Mesothelial cell of epicardium (in vitro differentiated cells): ENCODE data around the gene PDCD11. TPM values are rescaled to one million over a fixed set of nuclear protein-coding genes. Genes with fewer than 3 reads are reported as not detected.
"Not testable (repeated sequence)": the region's sequence is repeated elsewhere in the genome, so short reads cannot be mapped to it uniquely, and the experiment has no call there.

Experiments used
- DNase-seq, 2 experiments: peaks; one replicate each; pipeline ENCODE4 v3.0.0; 2021; ENCODE audit warnings: low spot score in 2 of 2; ENCODE audit not compliant: unreplicated experiment in 2 of 2
- H3K27ac Mint-ChIP-seq: 2 replicates; pipeline ENCODE4 v1.8.0; 2021; ENCODE audit warnings: mixed read lengths
- H3K27me3 Mint-ChIP-seq: 2 replicates; pipeline ENCODE4 v1.8.0; 2021; ENCODE audit warnings: low read depth, mixed read lengths
- H3K36me3 Mint-ChIP-seq: 2 replicates; pipeline ENCODE4 v1.8.0; 2021; ENCODE audit warnings: mixed read lengths
- H3K4me1 Mint-ChIP-seq: 2 replicates; pipeline ENCODE4 v1.8.0; 2021; ENCODE audit warnings: mixed read lengths
- H3K4me3 Mint-ChIP-seq: 2 replicates; pipeline ENCODE4 v1.8.0; 2021; ENCODE audit warnings: mild to moderate bottlenecking, moderate library complexity, mixed read lengths
- H3K9me3 Mint-ChIP-seq: 2 replicates; pipeline ENCODE4 v1.8.0; 2021; ENCODE audit warnings: mixed read lengths
- CTCF ChIP-seq: fragments of 200-600 bp; sonication (generic); IDR thresholded peaks from one replicate; pipeline ENCODE4 v1.5.0; 2021; ENCODE audit warnings: antibody characterized with exemption; ENCODE audit not compliant: unreplicated experiment
- total RNA-seq: library from RNA; stranded (reverse); gene quantifications from 3 replicates; pipeline ENCODE4 v1.2.1, GENCODE V29; 2021

PDCD11 gene
- total RNA-seq, 1 donor from 2014 or later, result 53.6 TPM

GRCh38 chr10:103479135-103479534, 82.7 kb downstream of the PDCD11 start, which contains the start of gene CALHM3:
Gene CALHM3 (minus strand): TSS chr10:103479240. CDS start chr10:103479032, 208 bp downstream.
- no peaks in the 10 kb centered on the region for H3K9me3 Mint-ChIP-seq
- peaks cover 5% of the 10 kb centered on the region for H3K27me3 Mint-ChIP-seq
- no peak within 1 kb of the TSS for H3K27ac Mint-ChIP-seq
- H3K4me1 Mint-ChIP-seq, result no peaks in the 10 kb centered on the region
- H3K36me3 Mint-ChIP-seq, result no peaks in the 10 kb centered on the region
- no peak for DNase-seq
- no peak within 1 kb of the TSS for H3K4me3 Mint-ChIP-seq
- TF ChIP-seq CTCF, result no peak

GRCh38 chr10:103480521-103480920, 84.1 kb downstream of the PDCD11 start:
- Mint-ChIP-seq H3K27ac (no peak overlapping the region), H3K4me3 (no peak overlapping the region), H3K27me3 (peaks cover 5% of the 10 kb centered on the region), H3K36me3 (no peaks in the 10 kb centered on the region), H3K4me1 (no peaks in the 10 kb centered on the region), H3K9me3 (no peaks in the 10 kb centered on the region)
- no peak for DNase-seq
- no peak for TF ChIP-seq CTCF

DNA sequence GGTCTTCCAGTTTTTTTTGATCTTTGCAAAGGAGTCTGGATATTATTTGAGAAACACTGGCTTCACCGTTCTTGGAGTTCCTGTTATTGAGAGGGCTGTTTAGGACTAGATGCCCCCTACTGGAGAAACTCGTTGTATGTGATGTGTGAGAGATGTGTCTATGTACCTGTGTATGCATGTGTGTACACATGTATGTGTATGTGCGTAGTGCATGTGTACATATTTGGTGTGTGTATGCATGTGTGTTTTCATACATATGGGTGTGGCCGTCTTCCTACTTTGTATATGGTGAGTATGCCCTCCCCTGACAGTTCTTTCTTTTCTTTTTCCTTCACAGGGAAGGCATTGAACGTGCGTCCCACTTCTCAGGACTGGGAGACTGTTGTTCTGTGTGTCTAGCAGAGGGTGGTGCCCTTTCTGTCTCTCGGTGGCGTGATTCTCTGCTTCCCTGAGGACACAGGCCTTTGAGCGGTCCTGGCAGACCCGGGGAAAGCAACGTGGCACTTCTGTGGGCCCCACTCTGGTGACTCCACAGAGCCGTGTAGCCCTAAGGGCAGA, 85.6 kb downstream of the PDCD11 start:
- H3K27me3 Mint-ChIP-seq, result peaks cover 5% of the 10 kb centered on the region
- H3K36me3 Mint-ChIP-seq, result no peaks in the 10 kb centered on the region
- no peaks in the 10 kb centered on the region for H3K9me3 Mint-ChIP-seq
- no peak overlapping the region for H3K4me3 Mint-ChIP-seq
- peaks cover 8% of the 10 kb centered on the region for H3K4me1 Mint-ChIP-seq
- H3K27ac Mint-ChIP-seq, result no peak overlapping the region
- TF ChIP-seq CTCF, result peak; percentile 47
- no peak for DNase-seq

DNA sequence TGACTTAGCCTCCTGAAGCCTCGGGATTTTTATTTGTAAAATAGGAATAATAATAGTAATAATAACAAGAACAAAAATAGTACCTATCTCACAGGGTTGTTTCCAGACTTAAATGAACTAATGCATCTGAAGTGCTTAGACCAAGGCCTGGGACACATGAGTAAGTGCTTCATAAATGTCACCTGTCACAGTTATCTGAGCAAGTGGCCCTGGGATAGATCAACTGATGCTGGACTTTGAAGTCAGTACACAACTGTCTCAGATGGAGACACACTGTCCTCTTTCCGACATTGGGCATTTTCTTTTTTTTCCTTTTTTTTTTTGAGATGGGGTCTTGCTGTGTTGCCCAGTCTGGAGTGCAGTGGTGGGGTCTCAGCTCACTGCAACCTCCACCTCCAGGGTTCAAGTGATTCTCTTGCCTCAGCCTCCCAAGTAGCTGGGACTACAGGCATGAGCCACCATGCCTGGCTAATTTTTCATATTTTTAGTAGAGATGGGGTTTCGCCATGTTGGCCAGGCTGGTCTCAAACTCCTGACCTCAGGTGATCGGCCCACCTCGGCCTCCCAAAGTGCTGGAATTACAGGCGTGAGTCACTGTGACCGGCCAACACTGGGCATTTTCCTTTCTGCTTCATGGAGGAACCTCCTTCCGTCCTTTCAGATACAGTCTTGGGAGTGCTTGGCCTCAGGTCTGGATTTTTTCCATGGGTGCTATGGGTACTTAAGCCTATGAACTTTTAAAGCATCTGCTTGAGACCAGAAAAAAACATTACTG, 90.4 kb downstream of the PDCD11 start:
- not testable (repeated sequence) for H3K36me3 Mint-ChIP-seq, H3K27ac Mint-ChIP-seq

GRCh38 chr10:103487410-103487708, 90.9 kb downstream of the PDCD11 start:
- no peaks in the 10 kb centered on the region for H3K36me3 Mint-ChIP-seq
- H3K27ac Mint-ChIP-seq, result no peak overlapping the region
- DNase-seq, result no peak
- no peak overlapping the region for H3K4me3 Mint-ChIP-seq
- no peaks in the 10 kb centered on the region for H3K9me3 Mint-ChIP-seq
- TF ChIP-seq CTCF, result no peak
- peaks cover 16% of the 10 kb centered on the region for H3K27me3 Mint-ChIP-seq
- peaks cover 20% of the 10 kb centered on the region for H3K4me1 Mint-ChIP-seq

More for the DNA sequence above, 90.4 kb downstream of the PDCD11 start:
- not testable (repeated sequence) for H3K9me3 Mint-ChIP-seq, H3K4me3 Mint-ChIP-seq, DNase-seq
- Mint-ChIP-seq H3K4me1 (peaks cover 14% of the 10 kb centered on the region), H3K27me3 (peaks cover 11% of the 10 kb centered on the region)

DNA sequence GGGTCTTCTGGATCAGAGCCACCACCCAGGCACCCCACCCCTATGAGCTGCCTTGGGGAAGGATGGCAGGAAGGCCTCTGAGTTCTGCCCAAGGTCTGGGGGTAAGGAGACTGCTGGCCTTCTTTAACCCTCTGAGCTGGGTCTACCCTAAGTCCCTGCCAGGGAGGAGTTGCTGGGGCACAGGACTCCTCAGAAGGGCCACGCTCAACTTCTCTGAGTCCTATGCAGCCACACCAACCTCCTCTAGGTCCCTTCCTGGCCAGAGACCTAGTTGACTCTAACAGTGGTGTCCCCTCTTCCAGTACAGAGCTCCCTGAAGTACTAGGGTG, 94.5 kb downstream of the PDCD11 start:
- H3K27ac Mint-ChIP-seq, result no peak overlapping the region
- TF ChIP-seq CTCF, result no peak

More for the DNA sequence above, 94.5 kb downstream of the PDCD11 start:
- Mint-ChIP-seq H3K36me3 (no peaks in the 10 kb centered on the region), H3K27me3 (peaks cover 45% of the 10 kb centered on the region), H3K4me3 (no peak overlapping the region), H3K9me3 (no peaks in the 10 kb centered on the region), H3K4me1 (peaks cover 29% of the 10 kb centered on the region)
- DNase-seq, result no peak
